GM19025 (cell line): ENCODE measurements around the gene CEP41.

Source experiments
- ATAC-seq: cut with Tn5 transposase; IDR thresholded peaks from one replicate; pipeline ENCODE4 v1.9.1; 2021; ENCODE audit warnings: mild to moderate bottlenecking, low read depth, moderate library complexity; ENCODE audit not compliant: unreplicated experiment

CEP41 gene

DNA sequence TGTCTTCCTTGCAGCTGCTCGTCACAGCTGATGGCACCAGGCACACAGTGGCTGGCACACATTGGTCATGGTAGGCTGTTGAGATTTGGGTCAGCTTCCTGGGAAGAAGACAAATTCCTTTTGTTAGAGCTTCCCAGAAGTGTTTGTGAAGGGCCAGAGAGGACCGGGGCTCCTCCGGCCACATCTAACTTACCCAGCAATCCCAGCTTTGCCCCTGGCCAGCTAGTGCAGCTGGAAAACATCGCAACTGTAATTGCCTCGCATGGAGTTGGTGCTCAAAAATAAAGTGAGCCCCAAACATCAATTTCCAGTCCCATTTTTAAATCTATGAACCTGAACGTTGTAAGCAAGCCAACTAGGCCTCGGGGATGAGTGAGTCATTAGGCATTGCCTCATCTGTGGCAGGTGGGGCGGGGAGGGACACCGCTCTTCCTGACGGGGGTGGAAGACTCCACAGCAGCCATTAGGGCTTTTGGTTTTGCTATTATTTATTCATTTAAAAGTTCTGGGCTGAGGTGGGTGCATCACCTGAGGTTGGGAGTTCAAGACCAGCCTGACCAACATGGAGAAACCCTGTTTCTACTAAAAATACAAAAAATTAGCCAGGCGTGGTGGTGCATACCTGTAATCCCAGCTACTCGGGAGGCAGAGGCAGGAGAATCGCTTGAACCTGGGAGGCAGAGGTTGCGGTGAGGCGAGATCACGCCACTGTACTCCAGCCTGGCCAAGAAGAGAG is 83.8 kb downstream of the CEP41 start:
- ATAC-seq = no peak

DNA sequence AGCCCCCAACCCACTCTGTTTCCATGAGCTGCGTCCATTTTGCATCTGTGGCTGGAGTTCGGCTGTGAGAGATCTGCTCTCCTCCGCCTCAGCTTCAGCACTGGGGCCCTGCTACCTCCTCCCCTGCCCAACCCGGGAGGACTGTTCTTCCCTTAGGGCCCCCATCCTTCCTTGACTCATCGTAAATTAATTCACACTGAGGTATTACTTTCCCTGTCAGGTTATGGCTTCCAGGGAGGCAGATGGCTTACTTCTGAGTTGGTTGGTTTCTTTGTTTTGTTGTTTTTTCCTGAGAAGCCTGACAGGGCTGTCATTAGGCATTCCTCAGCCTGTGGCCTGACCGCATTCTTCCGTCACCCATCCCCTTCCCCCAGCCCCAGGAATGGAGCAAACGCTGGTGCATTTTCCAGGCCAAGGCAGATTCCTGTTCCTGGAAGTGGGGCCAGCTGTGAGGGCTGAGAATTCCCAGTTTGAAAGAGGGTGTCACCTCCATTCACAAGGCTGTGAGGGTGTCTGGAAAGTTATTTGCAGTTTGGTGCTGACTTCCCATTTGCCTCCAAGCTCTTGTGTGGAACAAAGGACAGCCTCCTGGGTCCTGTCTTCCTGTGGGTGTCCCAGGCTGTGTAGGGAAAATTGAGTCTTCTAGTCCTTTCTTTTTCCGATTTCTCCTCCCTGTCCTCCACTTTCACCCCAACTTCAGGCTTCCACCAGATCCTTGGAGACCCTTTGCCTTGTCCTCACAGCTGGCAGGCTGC is 84.5 kb downstream of the CEP41 start:
- ATAC-seq = no peak

DNA sequence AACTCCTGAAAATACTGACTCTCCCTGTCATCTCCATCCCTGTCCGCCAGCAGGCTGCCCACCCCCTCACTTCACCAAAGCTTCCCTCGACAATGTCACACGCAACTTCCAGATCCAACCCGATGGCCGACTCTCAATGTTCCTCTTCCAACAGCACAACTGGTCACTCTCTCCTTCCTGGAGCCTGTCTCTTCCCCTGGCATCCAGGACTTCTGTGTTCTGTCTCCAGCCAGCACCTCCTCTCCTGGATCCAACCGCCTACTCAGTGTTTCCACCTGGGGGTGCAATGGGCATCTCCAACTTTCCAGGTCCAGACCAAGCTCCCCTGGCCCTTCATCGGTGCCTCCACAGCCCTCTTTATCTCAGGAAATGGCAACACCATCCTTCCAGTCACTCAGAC is 87.6 kb downstream of the CEP41 start:
- no peak for ATAC-seq

- no peak for ATAC-seq
These were observed 88.4 kb downstream of the CEP41 start for GRCh38 chr7:130352194-130353074.

DNA sequence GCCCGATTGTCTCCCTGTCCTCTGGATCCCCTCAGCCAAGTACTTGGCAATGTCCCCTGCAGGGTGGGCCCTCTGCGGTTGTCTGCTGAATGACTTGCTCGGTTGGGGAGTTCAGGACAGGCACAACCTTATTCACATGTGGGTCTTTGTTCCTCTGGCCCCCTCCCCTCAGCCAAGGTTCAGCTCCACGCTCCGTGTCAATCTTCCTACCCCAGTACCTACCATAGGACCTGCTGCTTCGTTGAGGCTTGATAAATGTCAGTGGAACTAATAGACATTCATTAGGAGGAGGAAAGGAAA is 89.1 kb downstream of the CEP41 start:
- ATAC-seq = no peak

DNA sequence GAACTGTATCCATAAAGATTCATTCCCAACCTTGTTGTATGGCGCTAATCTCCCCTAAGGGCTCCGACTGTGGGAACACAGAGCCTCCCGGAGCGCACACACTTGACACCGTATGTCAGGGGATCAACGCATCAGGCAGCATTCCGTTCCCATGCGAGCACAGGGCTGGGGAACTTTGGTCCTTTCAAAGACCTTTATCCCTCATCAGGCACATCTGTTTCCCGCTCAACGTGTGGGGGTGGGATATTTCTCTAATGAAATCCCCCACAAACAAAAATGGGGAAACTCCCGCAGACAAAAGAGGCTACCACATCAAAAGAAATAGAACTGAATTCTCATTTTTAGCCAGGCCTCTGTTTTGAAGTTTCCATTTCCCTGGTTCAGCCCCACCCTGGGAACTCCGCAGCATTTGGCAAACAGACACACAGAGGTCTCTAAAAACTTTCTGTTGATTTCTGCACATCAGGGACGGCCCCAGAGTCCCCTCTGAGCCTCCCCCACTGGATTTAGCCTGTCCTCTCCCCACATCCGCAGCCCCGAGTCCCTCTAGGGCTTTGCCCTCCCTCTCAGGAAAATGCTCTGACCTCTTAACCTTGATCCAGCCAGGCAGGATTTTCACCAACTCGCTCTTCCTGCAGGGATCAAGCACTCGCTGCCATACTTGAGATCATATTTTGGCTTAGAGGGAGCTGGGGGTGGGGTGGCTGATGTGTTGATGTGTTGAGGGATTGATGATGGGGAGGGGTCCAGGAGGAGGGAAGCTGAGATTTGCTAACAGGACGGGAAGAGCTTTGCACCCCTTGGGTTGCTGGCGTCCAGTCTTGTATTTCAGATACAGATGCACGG is 89.6 kb downstream of the CEP41 start:
- ATAC-seq = no peak

DNA sequence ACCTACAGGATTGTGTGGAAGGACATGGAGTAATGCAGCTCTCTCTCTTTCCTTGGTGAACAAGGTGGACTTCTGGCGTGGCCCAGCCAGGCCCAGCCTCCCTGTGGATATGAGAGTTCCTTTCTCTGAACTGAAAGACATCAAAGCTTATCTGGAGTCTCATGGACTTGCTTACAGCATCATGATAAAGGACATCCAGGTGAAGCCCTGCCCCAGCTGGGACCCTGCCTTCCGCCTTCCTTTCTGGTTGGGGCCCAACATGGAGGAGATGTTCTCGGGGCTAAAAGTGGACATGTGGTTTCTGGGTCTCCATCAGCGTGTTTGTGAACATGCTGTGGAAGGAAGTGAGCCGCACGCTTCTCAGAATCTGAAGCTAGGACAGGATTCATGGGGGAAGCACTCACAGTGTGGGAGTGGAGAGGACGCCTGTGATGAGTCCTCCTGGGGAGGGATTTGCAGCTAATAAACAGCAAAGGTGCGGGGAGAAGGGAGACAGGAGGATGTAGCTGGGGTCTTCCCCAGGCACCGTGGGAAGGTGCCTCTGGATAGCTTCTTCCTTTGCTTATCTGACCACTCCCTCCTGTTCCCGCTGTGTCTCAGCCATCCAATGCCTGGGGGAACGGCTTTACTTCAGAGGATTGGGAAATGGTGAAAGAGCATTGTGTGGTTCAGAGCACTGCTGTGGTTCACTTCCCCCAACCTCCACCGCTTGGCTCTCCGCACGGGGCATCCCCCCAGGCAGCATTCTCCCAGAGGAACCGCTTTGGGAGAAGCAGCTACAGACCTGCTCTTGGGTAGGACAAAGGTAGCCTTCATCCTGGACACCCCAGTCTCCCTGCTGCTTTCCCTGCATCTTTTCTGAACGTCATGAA is 90.7 kb downstream of the CEP41 start:
- ATAC-seq = no peak

GRCh38 chr7:130346941-130347340 is 93.9 kb downstream of the CEP41 start:
- no peak for ATAC-seq

GRCh38 chr7:130346177-130346905 is 94.5 kb downstream of the CEP41 start:
- no peak for ATAC-seq

DNA sequence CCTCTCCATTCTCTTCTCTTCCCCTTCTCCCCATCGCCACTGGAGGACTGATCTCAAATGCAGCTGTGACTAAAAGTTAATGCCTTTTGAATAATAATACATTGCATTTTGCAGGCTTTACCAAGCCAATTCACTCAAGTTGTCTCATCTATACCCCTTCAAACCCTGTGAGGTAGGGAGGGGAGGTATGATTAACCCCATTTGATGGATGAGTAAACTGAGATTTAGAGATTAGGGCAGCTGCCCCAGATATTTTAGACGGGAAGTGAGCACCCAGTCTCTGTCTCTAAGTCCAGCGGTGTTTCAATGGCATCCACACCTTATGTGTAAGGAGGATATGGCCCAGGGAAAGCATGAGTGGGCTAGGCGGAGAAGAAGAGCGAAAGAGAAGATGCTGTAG is 95.1 kb downstream of the CEP41 start:
- no peak for ATAC-seq

- no peak for ATAC-seq
These were observed 95.7 kb downstream of the CEP41 start for GRCh38 chr7:130345136-130345535.

GRCh38 chr7:130344271-130344866 is 96.4 kb downstream of the CEP41 start, which contains the start of gene CPA5:
Gene CPA5, plus strand, starts transcription at chr7:130344816. Its CDS starts 1,670 bp downstream, at chr7:130346486.
- no peak for ATAC-seq
